Progenitor cell of endocrine pancreas (in vitro differentiated cells): ENCODE measurements around the gene UBE2G2. TPM values are rescaled to one million over a fixed set of nuclear protein-coding genes. Genes with fewer than 3 reads are reported as not detected.

Source experiments
- DNase-seq: peaks from one replicate; pipeline ENCODE4 v3.0.0; 2021; ENCODE audit warnings: low spot score; ENCODE audit not compliant: unreplicated experiment
- H3K27ac Mint-ChIP-seq: 2 replicates; pipeline ENCODE4 v1.8.0; 2021; ENCODE audit warnings: mild to moderate bottlenecking, moderate library complexity, mixed read lengths
- H3K27me3 Mint-ChIP-seq: 2 replicates; pipeline ENCODE4 v1.8.0; 2021; ENCODE audit warnings: mixed read lengths
- H3K36me3 Mint-ChIP-seq: 2 replicates; pipeline ENCODE4 v1.8.0; 2022; ENCODE audit warnings: mixed read lengths; ENCODE audit not compliant: insufficient read depth
- H3K4me1 Mint-ChIP-seq: 2 replicates; pipeline ENCODE4 v1.8.0; 2021; ENCODE audit warnings: low read depth, mixed read lengths
- H3K4me3 Mint-ChIP-seq: 2 replicates; pipeline ENCODE4 v1.8.0; 2021; ENCODE audit warnings: low read depth, mild to moderate bottlenecking, moderate library complexity, mixed read lengths
- H3K9me3 Mint-ChIP-seq: 2 replicates; pipeline ENCODE4 v1.8.0; 2021; ENCODE audit warnings: low read depth, mixed read lengths
- total RNA-seq: library from RNA; stranded (reverse); gene quantifications from 2 replicates; pipeline ENCODE4 v1.2.1, GENCODE V29; 2021
- TF ChIP-seq, protein P1 (sequence below): fragments of 200-600 bp; sonication (generic); IDR thresholded peaks from one replicate; pipeline ENCODE4 v1.5.0; 2021; ENCODE audit warnings: antibody characterized with exemption, mild to moderate bottlenecking; ENCODE audit not compliant: unreplicated experiment

Gene UBE2G2
- total RNA-seq, 1 donor from 2014 or later, result 78.7 TPM

DNA sequence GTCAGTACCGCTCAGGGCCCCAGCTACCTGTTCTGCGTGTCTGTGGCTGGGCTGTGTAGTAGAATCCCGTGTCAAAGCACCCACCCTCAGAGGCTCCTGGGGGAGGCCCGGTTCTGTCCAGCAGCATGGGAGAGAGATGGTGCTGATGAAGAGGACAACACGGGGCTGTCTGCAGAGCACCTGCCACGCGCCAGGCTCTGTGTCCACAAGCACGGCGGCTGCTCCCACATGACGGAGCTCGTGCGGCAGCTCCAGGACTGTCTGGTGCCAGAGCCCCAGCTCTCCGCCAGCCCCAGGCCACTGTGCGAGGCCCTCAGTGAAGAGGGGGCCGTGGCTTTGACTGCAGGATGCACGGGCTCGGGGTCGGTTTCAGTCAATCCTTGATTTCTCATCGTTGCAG, 48.3 kb downstream of the UBE2G2 start:
- Mint-ChIP-seq H3K27me3 (peaks cover 26% of the 10 kb centered on the region), H3K9me3 (peaks cover 5% of the 10 kb centered on the region), H3K36me3 (no peaks in the 10 kb centered on the region), H3K4me1 (peaks cover 2% of the 10 kb centered on the region), H3K4me3 (no peak overlapping the region), H3K27ac (no peak overlapping the region)
- TF ChIP-seq, protein P1, sequence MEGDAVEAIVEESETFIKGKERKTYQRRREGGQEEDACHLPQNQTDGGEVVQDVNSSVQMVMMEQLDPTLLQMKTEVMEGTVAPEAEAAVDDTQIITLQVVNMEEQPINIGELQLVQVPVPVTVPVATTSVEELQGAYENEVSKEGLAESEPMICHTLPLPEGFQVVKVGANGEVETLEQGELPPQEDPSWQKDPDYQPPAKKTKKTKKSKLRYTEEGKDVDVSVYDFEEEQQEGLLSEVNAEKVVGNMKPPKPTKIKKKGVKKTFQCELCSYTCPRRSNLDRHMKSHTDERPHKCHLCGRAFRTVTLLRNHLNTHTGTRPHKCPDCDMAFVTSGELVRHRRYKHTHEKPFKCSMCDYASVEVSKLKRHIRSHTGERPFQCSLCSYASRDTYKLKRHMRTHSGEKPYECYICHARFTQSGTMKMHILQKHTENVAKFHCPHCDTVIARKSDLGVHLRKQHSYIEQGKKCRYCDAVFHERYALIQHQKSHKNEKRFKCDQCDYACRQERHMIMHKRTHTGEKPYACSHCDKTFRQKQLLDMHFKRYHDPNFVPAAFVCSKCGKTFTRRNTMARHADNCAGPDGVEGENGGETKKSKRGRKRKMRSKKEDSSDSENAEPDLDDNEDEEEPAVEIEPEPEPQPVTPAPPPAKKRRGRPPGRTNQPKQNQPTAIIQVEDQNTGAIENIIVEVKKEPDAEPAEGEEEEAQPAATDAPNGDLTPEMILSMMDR, result no peak
- DNase-seq, result no peak

DNA sequence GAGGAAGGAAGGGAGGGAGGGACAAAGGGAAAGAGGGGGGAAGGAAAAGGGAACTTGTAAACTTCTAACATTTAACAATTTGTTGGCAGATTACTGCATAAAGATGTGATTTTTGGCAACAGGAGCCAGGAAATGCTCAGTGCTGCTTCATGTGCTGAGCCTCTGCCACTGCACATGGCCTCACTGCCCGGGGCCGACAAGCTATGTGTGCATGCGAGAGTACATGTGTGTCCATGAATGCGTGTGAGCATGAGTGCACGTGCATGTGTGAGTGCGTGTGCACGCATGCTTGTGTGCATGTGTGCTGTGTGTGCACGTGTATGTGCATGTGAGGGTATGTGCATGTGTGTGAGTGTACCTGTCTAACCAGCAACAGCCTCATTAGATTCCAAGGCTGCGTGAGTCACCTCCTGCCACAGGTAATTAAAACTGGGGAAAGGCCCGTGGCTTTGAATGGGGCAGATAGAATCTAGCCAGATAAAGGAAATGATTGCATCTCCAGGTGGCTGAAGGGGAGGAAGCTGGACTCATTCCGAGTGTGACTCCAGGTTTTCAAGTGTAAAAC, 48.9 kb downstream of the UBE2G2 start:
- peaks cover 31% of the 10 kb centered on the region for H3K27me3 Mint-ChIP-seq
- no peak overlapping the region for H3K27ac Mint-ChIP-seq
- H3K4me3 Mint-ChIP-seq, result no peak overlapping the region
- TF ChIP-seq, protein P1, result no peak
- no peak for DNase-seq
- H3K4me1 Mint-ChIP-seq, result peaks cover 2% of the 10 kb centered on the region
- peaks cover 5% of the 10 kb centered on the region for H3K9me3 Mint-ChIP-seq
- no peaks in the 10 kb centered on the region for H3K36me3 Mint-ChIP-seq

DNA sequence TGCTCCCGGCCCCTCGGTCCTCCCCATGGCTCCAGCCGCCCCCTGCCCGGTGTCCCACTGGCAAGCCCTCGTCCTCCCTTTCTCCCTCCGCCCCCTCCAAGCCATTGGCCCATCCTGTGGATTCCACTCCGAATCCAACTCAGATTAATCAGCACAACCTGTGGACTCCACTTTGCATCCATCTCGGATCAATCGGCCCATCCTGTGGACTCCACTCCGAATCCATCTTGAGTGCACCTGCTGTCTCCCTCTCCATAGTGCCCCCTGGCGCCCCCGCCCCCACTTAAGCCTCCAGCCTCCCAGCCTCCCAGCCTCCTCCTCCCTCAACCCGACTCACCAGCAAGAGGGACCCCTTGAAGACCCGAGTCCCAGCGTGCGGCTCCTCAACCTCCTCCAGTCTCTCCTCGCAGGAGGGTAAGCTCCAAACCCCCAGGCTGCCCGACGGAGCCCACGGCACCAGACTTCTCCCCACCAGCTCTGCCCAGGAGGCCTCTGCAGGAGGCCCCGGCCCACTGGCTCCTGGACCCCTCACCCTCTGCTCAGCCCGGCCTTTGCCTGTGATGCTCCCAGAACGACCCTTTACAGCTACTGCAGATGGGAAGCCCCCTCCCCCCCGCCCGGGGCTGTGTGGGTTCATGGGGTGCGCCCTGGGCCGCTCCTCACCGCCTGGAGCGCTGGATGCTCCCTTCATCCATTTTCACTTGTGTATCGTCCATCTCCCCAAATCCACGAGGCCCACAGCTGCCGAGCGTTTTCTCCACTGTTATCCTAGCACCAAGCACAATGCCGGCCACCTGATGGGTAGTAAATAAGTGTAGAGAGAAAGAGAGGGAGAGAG, 49.6 kb downstream of the UBE2G2 start:
- H3K27ac Mint-ChIP-seq, result no peak overlapping the region
- TF ChIP-seq, protein P1, result no peak
- peaks cover 2% of the 10 kb centered on the region for H3K4me1 Mint-ChIP-seq
- DNase-seq, result no peak
- no peaks in the 10 kb centered on the region for H3K36me3 Mint-ChIP-seq
- H3K27me3 Mint-ChIP-seq, result peaks cover 35% of the 10 kb centered on the region
- H3K9me3 Mint-ChIP-seq, result peaks cover 5% of the 10 kb centered on the region
- H3K4me3 Mint-ChIP-seq, result no peak overlapping the region

DNA sequence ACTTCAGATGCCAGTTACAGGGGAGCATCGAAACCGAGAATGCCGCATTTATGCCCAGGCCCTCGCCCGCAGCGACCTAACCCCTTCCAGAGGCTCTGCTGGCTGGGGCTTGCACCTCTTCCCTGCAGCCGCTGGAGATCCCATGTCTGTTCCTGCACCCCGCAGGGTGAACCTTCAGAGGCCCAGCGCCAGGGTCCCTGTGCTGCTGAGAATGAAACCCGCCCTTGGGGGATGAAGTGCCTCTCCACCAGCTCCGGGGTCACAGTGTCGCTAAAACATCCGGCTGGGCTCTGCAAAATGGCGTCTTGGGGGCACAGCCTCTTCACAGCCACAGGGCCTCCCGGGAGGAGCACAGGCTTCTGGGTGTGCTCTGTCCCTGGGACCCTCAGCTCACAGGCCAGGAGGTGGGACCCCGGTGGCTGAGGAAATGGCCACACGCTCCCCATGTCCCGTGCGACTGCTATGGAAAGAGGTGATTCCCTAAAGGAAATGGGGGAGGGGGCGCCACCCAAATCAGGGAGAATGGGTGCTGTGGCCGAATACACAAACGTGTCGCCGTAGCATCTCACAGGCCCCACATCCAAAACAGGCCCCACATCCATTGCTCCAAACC, 50.3 kb downstream of the UBE2G2 start:
- DNase-seq, result no peak
- H3K4me1 Mint-ChIP-seq, result peaks cover 2% of the 10 kb centered on the region
- TF ChIP-seq, protein P1, result no peak
- H3K27ac Mint-ChIP-seq, result no peak overlapping the region
- no peak overlapping the region for H3K4me3 Mint-ChIP-seq
- H3K36me3 Mint-ChIP-seq, result no peaks in the 10 kb centered on the region
- H3K27me3 Mint-ChIP-seq, result peaks cover 35% of the 10 kb centered on the region
- peaks cover 5% of the 10 kb centered on the region for H3K9me3 Mint-ChIP-seq

DNA sequence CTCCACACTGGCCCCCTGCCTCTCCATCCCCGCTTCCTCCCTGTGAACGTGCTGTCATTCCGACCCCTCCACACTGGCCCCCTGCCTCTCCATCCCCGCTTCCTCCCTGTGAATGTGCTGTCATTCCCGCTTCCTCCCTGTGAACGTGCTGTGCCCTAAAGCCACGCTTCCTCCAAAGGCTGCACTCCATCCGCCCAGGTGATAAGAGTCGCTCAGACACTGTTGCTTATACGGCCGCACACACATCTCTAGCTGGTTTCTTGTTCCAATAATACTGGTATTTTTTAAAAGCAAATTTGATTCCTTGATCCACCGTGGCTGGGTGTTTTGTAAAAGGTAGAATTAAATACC, 51.0 kb downstream of the UBE2G2 start:
- TF ChIP-seq, protein P1, result no peak
- H3K27me3 Mint-ChIP-seq, result peaks cover 31% of the 10 kb centered on the region
- DNase-seq, result no peak
- H3K4me3 Mint-ChIP-seq, result no peak overlapping the region
- peaks cover 5% of the 10 kb centered on the region for H3K9me3 Mint-ChIP-seq
- no peaks in the 10 kb centered on the region for H3K36me3 Mint-ChIP-seq
- peaks cover 2% of the 10 kb centered on the region for H3K4me1 Mint-ChIP-seq
- H3K27ac Mint-ChIP-seq, result no peak overlapping the region
